Testis (tissue), 3 donors: ENCODE results near the gene ENTHD1. TPM values are rescaled to one million over a fixed set of nuclear protein-coding genes. Genes with fewer than 3 reads are reported as not detected.

ENCODE experiments used
- DNase-seq: peaks from one replicate; pipeline ENCODE4 v3.0.0-alpha.2; 2019
- H3K27ac ChIP-seq, 2 donors: fragments of 200-600 bp; sonication (generic); one replicate each; pipeline ENCODE4 v1.5.1; 2019
- H3K27me3 ChIP-seq: fragments of 200-600 bp; sonication (generic); one replicate; pipeline ENCODE4 v1.5.1; 2019
- H3K36me3 ChIP-seq: fragments of 200-600 bp; sonication (generic); one replicate; pipeline ENCODE4 v1.5.1; 2017; ENCODE audit warnings: low read depth; ENCODE audit errors: missing control alignments
- H3K4me1 ChIP-seq: fragments of 200-600 bp; sonication (generic); one replicate; pipeline ENCODE4 v1.5.1; 2019
- H3K4me3 ChIP-seq, 2 donors: fragments of 200-600 bp; sonication (generic); one replicate each; pipeline ENCODE4 v1.5.1; 2017 to 2019
- H3K9me3 ChIP-seq: fragments of 200-600 bp; sonication (generic); one replicate; pipeline ENCODE4 v1.5.1; 2017
- CTCF ChIP-seq, 3 experiments: fragments of 450-650 bp in 2 of 3; fragments of 200-600 bp in 1 of 3; sonication (generic) in 1 of 3; IDR thresholded peaks; one replicate each; pipeline ENCODE4 v1.5.1; 2016 to 2019; ENCODE audit warnings: antibody characterized with exemption in 3 of 3, mild to moderate bottlenecking in 2 of 3, moderate library complexity in 1 of 3
- POLR2A ChIP-seq: fragments of 450-650 bp; IDR thresholded peaks from one replicate; pipeline ENCODE4 v1.6.1; 2017; ENCODE audit warnings: antibody characterized with exemption, mild to moderate bottlenecking, moderate library complexity
- WGBS, 2 donors: methylation state at CpG; one replicate each; pipeline ENCODE4 v1.1.5; 2018; 5-methylcytosine and 5-hydroxymethylcytosine counted together
- intact Hi-C: fragments of 100-400 bp; cut with DNase I; formaldehyde crosslinking; loops from one replicate; pipeline ENCODE4 v1.15.1; 2023; ENCODE audit warnings: low total_unique reads
- polyA plus RNA-seq: library from polyadenylated mRNA; stranded (reverse); fragments of 350-450 nt; fragmentation: Illumina TruSeq; extraction: RNeasy Lipid Tissue Mini Kit (QIAGEN cat#74804); gene quantifications from one replicate; pipeline ENCODE4 v1.2.3, GENCODE V29; 2014; ENCODE audit warnings: low read depth, low replicate concordance; ENCODE audit not compliant: insufficient read depth
- total RNA-seq, 2 donors: library from RNA; depleted of rRNA; stranded (reverse); fragments of >200 nt; gene quantifications; one replicate each; pipeline ENCODE4 v1.2.3, GENCODE V29; 2016

The ENTHD1 gene
- total and polyA plus RNA-seq, 3 donors from 2014 or later: 10.9 to 21.1 (median 12.0) TPM

GRCh38 chr22:39931251-39931650, 37.7 kb upstream of the ENTHD1 start:
- no peaks in the 10 kb centered on the region for H3K36me3 ChIP-seq
- H3K4me3 ChIP-seq: no peak overlapping the region
- intact Hi-C loops: no loop called here
- H3K27ac ChIP-seq: no peak overlapping the region
- H3K4me1 ChIP-seq: no peaks in the 10 kb centered on the region
- 73% methylated on average over 2 of the region's 2 CpGs for WGBS, 2 donors
- no peaks in the 10 kb centered on the region for H3K9me3 ChIP-seq
- no peaks in the 10 kb centered on the region for H3K27me3 ChIP-seq
- TF ChIP-seq CTCF (IDR thresholded peaks at IDR 0.05): no peak
- TF ChIP-seq POLR2A: no peak
- no peak for DNase-seq

GRCh38 chr22:39928536-39929520, 35.3 kb upstream of the ENTHD1 start:
- 86 to 88% methylated on average over 4 of the region's 4 CpGs for WGBS, 2 donors
- H3K27me3 ChIP-seq: no peaks in the 10 kb centered on the region
- no peak overlapping the region for H3K4me3 ChIP-seq
- H3K36me3 ChIP-seq: no peaks in the 10 kb centered on the region
- no peaks in the 10 kb centered on the region for H3K4me1 ChIP-seq
- H3K27ac ChIP-seq: no peak overlapping the region
- intact Hi-C loops: no loop called here
- no peak for TF ChIP-seq CTCF (IDR thresholded peaks at IDR 0.05)
- TF ChIP-seq POLR2A: no peak
- no peaks in the 10 kb centered on the region for H3K9me3 ChIP-seq
- no peak for DNase-seq

GRCh38 chr22:39927544-39927943, 34.0 kb upstream of the ENTHD1 start:
- H3K4me3 ChIP-seq: no peak overlapping the region
- no peaks in the 10 kb centered on the region for H3K9me3 ChIP-seq
- intact Hi-C loops: no loop called here
- WGBS, 2 donors: 81 to 86% methylated on average over 7 of the region's 7 CpGs
- H3K4me1 ChIP-seq: no peaks in the 10 kb centered on the region
- no peaks in the 10 kb centered on the region for H3K36me3 ChIP-seq
- no peaks in the 10 kb centered on the region for H3K27me3 ChIP-seq
- no peak for DNase-seq
- TF ChIP-seq POLR2A: no peak
- no peak for TF ChIP-seq CTCF (IDR thresholded peaks at IDR 0.05)
- no peak overlapping the region for H3K27ac ChIP-seq

GRCh38 chr22:39926753-39927152, 33.2 kb upstream of the ENTHD1 start:
- Histone ChIP-seq H3K4me1 (no peaks in the 10 kb centered on the region), H3K27me3 (no peaks in the 10 kb centered on the region), H3K36me3 (no peaks in the 10 kb centered on the region), H3K27ac (no peak overlapping the region), H3K4me3 (no peak overlapping the region), H3K9me3 (no peaks in the 10 kb centered on the region)
- WGBS, 2 donors: 73 to 77% methylated on average over 5 of the region's 5 CpGs
- intact Hi-C loops: no loop called here
- TF ChIP-seq CTCF (IDR thresholded peaks at IDR 0.05): no peak
- no peak for TF ChIP-seq POLR2A
- DNase-seq: no peak
